Osteoblast (primary cell): ENCODE results near the gene CHMP4B. TPM values are rescaled to one million over a fixed set of nuclear protein-coding genes. Genes with fewer than 3 reads are reported as not detected.

ENCODE experiments used
- DNase-seq: peaks from one replicate; pipeline ENCODE4 v3.0.0; 2011; ENCODE audit warnings: low spot score, mixed read lengths; ENCODE audit not compliant: insufficient read length; ENCODE audit errors: missing footprints
- H2AFZ ChIP-seq: 2 replicates; pipeline ENCODE4 v1.6.0; 2011; ENCODE audit warnings: mild to moderate bottlenecking, low read length
- H3K27ac ChIP-seq: 2 replicates; pipeline ENCODE4 v1.5.1; 2011; ENCODE audit warnings: mild to moderate bottlenecking, low read depth, low read length, moderate library complexity
- H3K27me3 ChIP-seq: 2 replicates; pipeline ENCODE4 v1.6.0; 2012; ENCODE audit warnings: mild to moderate bottlenecking, control low read depth, inconsistent platforms, low read length, moderate library complexity; ENCODE audit not compliant: insufficient read depth
- H3K36me3 ChIP-seq: 2 replicates; pipeline ENCODE4 v1.5.1; 2011; ENCODE audit warnings: mild to moderate bottlenecking, low read length, control low read depth, moderate library complexity; ENCODE audit not compliant: insufficient read depth
- H3K4me1 ChIP-seq: 2 replicates; pipeline ENCODE4 v1.5.1; 2011; ENCODE audit warnings: mild to moderate bottlenecking, low read length, control low read depth, moderate library complexity; ENCODE audit not compliant: insufficient read depth
- H3K4me2 ChIP-seq: 2 replicates; pipeline ENCODE4 v1.6.0; 2011; ENCODE audit warnings: mild to moderate bottlenecking, low read length; ENCODE audit not compliant: insufficient read depth
- H3K4me3 ChIP-seq: fragments of 200-600 bp; sonication (generic); 3 replicates; pipeline ENCODE4 v1.5.1; 2012; ENCODE audit warnings: mild to moderate bottlenecking, low read length, inconsistent platforms; ENCODE audit not compliant: insufficient read depth
- H3K79me2 ChIP-seq: 2 replicates; pipeline ENCODE4 v1.6.0; 2012; ENCODE audit warnings: mild to moderate bottlenecking, low read length, control low read depth, inconsistent platforms; ENCODE audit not compliant: insufficient read depth
- H3K9me3 ChIP-seq: 2 replicates; pipeline ENCODE4 v1.5.1; 2011; ENCODE audit warnings: low read depth, low read length, control low read depth
- H4K20me1 ChIP-seq: 2 replicates; pipeline ENCODE4 v1.6.0; 2012; ENCODE audit warnings: mild to moderate bottlenecking, low read length, control low read depth; ENCODE audit not compliant: insufficient read depth
- CTCF ChIP-seq: IDR thresholded peaks from 2 replicates; pipeline ENCODE4 v1.5.1; 2011; ENCODE audit warnings: mild to moderate bottlenecking, low read depth, low read length, moderate library complexity; ENCODE audit errors: extremely low read depth
- total RNA-seq: library from RNA; depleted of rRNA; stranded (reverse); fragments of >200 nt; gene quantifications from 2 replicates; pipeline ENCODE4 v1.2.3, GENCODE V29; 2012

Gene CHMP4B
- total RNA-seq, 1 donor = 40.9 TPM

DNA sequence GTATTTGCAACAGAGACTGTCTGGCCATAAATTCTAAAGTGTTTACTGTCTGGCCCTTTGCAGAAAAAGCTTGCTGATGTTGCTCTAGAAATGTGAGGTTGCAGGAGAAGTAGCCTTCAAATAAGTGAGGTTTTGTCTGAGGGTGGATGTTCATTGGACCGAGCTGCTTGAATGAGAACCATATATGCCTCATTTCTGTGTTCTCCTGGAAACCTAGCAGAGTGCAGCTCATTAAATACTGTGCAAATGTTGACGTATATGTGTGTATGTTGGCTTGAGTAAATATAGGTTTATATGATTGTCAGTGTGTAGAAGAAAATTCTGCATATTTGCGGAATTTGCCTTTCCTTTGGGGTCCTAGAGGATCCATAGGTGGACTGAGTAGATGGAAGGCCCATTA, 39.0 kb downstream of the CHMP4B start:
- H4K20me1 ChIP-seq = peaks cover 74% of the 10 kb centered on the region
- no peak for TF ChIP-seq CTCF

DNA sequence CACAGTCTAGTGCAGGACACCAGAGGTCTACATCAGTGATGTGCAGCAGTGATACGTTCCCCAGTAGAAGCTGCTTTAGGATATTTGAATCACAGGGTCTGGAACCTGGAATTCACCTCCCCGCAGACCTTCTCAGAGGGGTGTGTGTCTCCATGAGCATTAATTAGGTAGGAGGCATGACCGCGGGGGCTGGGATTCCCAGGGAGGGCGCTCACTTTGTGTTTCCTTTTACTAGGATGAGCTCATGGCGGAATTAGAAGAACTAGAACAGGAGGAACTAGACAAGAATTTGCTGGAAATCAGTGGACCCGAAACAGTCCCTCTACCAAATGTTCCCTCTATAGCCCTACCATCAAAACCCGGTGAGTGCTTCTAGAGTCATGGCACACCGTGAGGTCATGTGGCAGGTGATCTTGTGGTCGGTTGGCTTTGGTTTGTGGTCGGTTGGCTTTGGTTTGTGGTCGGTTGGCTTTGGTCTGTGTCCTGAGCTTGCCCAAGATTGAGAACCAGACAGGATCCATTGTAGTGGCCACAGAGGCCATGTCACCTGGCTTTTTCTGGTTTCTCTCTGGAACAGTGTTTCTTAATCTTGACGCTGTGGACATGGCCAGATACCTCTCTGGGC, 40.8 kb downstream of the CHMP4B start:
- H3K36me3 ChIP-seq = peaks cover 47% of the 10 kb centered on the region
- H3K4me2 ChIP-seq = no peak overlapping the region
- peaks cover 63% of the 10 kb centered on the region for H4K20me1 ChIP-seq

More for the DNA sequence above, 39.0 kb downstream of the CHMP4B start:
- Histone ChIP-seq H3K27ac (no peak overlapping the region), H3K4me1 (no peaks in the 10 kb centered on the region), H3K4me3 (no peak overlapping the region), H3K36me3 (peaks cover 43% of the 10 kb centered on the region), H3K9me3 (no peaks in the 10 kb centered on the region), H3K27me3 (no peaks in the 10 kb centered on the region), H3K79me2 (peaks cover 78% of the 10 kb centered on the region), H3K4me2 (no peak overlapping the region), H2AFZ (no peak overlapping the region)
- no peak for DNase-seq

GRCh38 chr20:33852626-33853506, 41.7 kb downstream of the CHMP4B start:
- no peak for TF ChIP-seq CTCF
- Histone ChIP-seq H3K4me2 (no peak overlapping the region), H3K27me3 (no peaks in the 10 kb centered on the region), H3K27ac (no peak overlapping the region), H3K9me3 (no peaks in the 10 kb centered on the region), H3K4me1 (no peaks in the 10 kb centered on the region), H2AFZ (no peak overlapping the region), H3K4me3 (no peak overlapping the region), H4K20me1 (peaks cover 56% of the 10 kb centered on the region), H3K79me2 (peaks cover 51% of the 10 kb centered on the region), H3K36me3 (peaks cover 47% of the 10 kb centered on the region)
- DNase-seq = no peak

More for the DNA sequence above, 40.8 kb downstream of the CHMP4B start:
- no peak for TF ChIP-seq CTCF
- DNase-seq = no peak
- no peaks in the 10 kb centered on the region for H3K4me1 ChIP-seq
- no peak overlapping the region for H2AFZ ChIP-seq
- H3K9me3 ChIP-seq = no peaks in the 10 kb centered on the region
- no peaks in the 10 kb centered on the region for H3K27me3 ChIP-seq
- no peak overlapping the region for H3K27ac ChIP-seq
- H3K4me3 ChIP-seq = no peak overlapping the region
- H3K79me2 ChIP-seq = peaks cover 60% of the 10 kb centered on the region

- no peak for DNase-seq
- H2AFZ ChIP-seq = no peak overlapping the region
- no peak overlapping the region for H3K4me2 ChIP-seq
- no peaks in the 10 kb centered on the region for H3K27me3 ChIP-seq
- H4K20me1 ChIP-seq = peaks cover 50% of the 10 kb centered on the region
- H3K36me3 ChIP-seq = peaks cover 44% of the 10 kb centered on the region
- no peak overlapping the region for H3K27ac ChIP-seq
- TF ChIP-seq CTCF = no peak
- no peaks in the 10 kb centered on the region for H3K4me1 ChIP-seq
- H3K4me3 ChIP-seq = no peak overlapping the region
- H3K9me3 ChIP-seq = no peaks in the 10 kb centered on the region
- H3K79me2 ChIP-seq = peaks cover 45% of the 10 kb centered on the region
These were observed 42.3 kb downstream of the CHMP4B start for GRCh38 chr20:33853507-33853813.
